Naive thymus-derived CD8-positive, alpha-beta T cell (primary cell): ENCODE results near the gene CNTNAP2. TPM values are rescaled to one million over a fixed set of nuclear protein-coding genes. Genes with fewer than 3 reads are reported as not detected.
"Not testable (repeated sequence)": the region's sequence is repeated elsewhere in the genome, so short reads cannot be mapped to it uniquely, and the experiment has no call there.

Source experiments
- ATAC-seq, 2 donors: fragments of 150-1000 bp; cut with Tn5 transposase in 1 of 2; sonication (Bioruptor Pico), chemical (Tn5 transposase) in 1 of 2; 1 replicate in 1 of 2; 2 replicates in 1 of 2; pipeline ENCODE4 v1.10.0; 2021; ENCODE audit warnings: mild to moderate bottlenecking in 2 of 2, moderate library complexity in 2 of 2
- POLR2A ChIA-PET: fragments of 350-600 bp; sonication (Branson Sonifier 250); formaldehyde crosslinking; loops from one replicate; lab custom pipeline; 2021; ENCODE audit warnings: antibody characterized with exemption; lab: Charles Lee
- DNase-seq, 10 donors: peaks; one replicate each; pipeline versions ENCODE4 v3.0.0 to v3.0.0-alpha.2; 2020 to 2022
- H3K27ac Mint-ChIP-seq, 10 donors: one replicate each; pipeline ENCODE4 v1.8.0; 2020 to 2022; ENCODE audit warnings: mild to moderate bottlenecking in 10 of 10, mixed read lengths in 10 of 10, moderate library complexity in 4 of 10, inconsistent platforms in 1 of 10
- H3K27me3 Mint-ChIP-seq, 5 donors: one replicate each; pipeline ENCODE4 v1.8.0; 2021 to 2022; ENCODE audit warnings: mixed read lengths in 5 of 5
- H3K36me3 Mint-ChIP-seq, 3 donors: one replicate each; pipeline ENCODE4 v1.8.0; 2020 to 2022; ENCODE audit warnings: mixed read lengths in 3 of 3, mild to moderate bottlenecking in 2 of 3, inconsistent platforms in 1 of 3
- H3K4me1 Mint-ChIP-seq, 4 donors: one replicate each; pipeline ENCODE4 v1.8.0; 2021 to 2022; ENCODE audit warnings: mixed read lengths in 4 of 4
- H3K4me3 Mint-ChIP-seq, 10 donors: one replicate each; pipeline ENCODE4 v1.8.0; 2020 to 2022; ENCODE audit warnings: mild to moderate bottlenecking in 10 of 10, mixed read lengths in 10 of 10, moderate library complexity in 6 of 10, inconsistent platforms in 1 of 10
- H3K9me3 Mint-ChIP-seq, 9 donors: one replicate each; pipeline ENCODE4 v1.8.0; 2020 to 2022; ENCODE audit warnings: mixed read lengths in 9 of 9, mild to moderate bottlenecking in 3 of 9, inconsistent platforms in 1 of 9, moderate library complexity in 1 of 9
- polyA plus RNA-seq, 3 donors: library from polyadenylated mRNA; unstranded; fragments of 300-500 nt; fragmentation: Illumina TruSeq; gene quantifications; one replicate each; pipeline ENCODE4 v1.2.3, GENCODE V29; 2021
- total RNA-seq, 8 experiments: library from RNA in 2 of 8; stranded (reverse) in 2 of 8; gene quantifications; one replicate each; pipeline ENCODE4 v1.2.3 and lab custom pipeline; 2021 to 2026

Gene CNTNAP2
- total and polyA plus RNA-seq, 5 experiments from 2014 or later: 0.12 to 1.5 (median 0.71) TPM; not detected in 1

GRCh38 chr7:148275359-148275890 lies 2158.8 kb downstream of the CNTNAP2 start:
- peaks cover 0 to 10% (median 0%) of the 10 kb centered on the region in 4 donors for H3K4me1 Mint-ChIP-seq
- POLR2A ChIA-PET: no interaction called here
- DNase-seq (no peak), ATAC-seq (no peak)
- no peaks in the 10 kb centered on the region for H3K36me3 Mint-ChIP-seq
- H3K27ac Mint-ChIP-seq: no peak overlapping the region
- H3K4me3 Mint-ChIP-seq: no peak overlapping the region
- H3K27me3 Mint-ChIP-seq: peaks cover 7 to 35% (median 19%) of the 10 kb centered on the region in 5 donors
- no peaks in the 10 kb centered on the region for H3K9me3 Mint-ChIP-seq

GRCh38 chr7:148276314-148277041 lies 2159.9 kb downstream of the CNTNAP2 start:
- H3K4me1 Mint-ChIP-seq: peaks cover 0 to 10% (median 0%) of the 10 kb centered on the region in 4 donors
- H3K9me3 Mint-ChIP-seq: no peaks in the 10 kb centered on the region
- ATAC-seq (no peak), DNase-seq (no peak)
- H3K27me3 Mint-ChIP-seq: peaks cover 7 to 35% (median 19%) of the 10 kb centered on the region in 5 donors
- H3K27ac Mint-ChIP-seq: no peak overlapping the region
- POLR2A ChIA-PET: no interaction called here
- H3K4me3 Mint-ChIP-seq: no peak overlapping the region
- H3K36me3 Mint-ChIP-seq: no peaks in the 10 kb centered on the region

DNA sequence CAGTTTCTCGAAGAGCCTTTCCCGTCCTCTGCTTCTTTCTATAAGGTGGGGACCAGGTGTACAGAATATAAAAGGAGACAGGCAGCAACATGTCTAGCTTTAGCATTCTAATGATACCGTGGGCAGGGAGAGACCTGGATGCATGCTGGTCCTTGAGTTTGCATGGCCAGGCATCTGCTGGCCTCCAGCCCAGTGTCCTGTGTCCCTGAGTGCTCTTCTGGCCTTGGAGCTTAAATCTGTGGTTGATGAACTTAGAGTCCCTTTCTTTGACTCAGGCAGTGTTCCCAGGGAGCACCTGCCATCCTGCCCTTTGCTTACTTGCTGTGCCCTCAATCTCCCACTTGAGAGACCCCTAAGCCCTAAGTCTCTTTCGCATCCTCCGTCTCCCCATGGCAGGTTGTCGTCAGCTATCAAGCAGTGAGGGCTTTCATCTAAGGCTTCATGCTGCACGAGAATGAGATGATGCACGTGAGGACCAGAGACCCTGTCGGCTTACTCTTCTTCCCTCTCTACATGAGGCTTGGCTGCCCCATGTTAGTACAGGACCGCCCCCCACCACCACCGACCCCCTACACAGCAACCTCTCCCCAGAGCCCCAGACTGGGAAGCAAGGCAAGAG lies 2160.6 kb downstream of the CNTNAP2 start:
- ATAC-seq: no peak
- H3K27me3 Mint-ChIP-seq: peaks cover 7 to 35% (median 19%) of the 10 kb centered on the region in 5 donors
- H3K9me3 Mint-ChIP-seq: no peaks in the 10 kb centered on the region
- H3K4me3 Mint-ChIP-seq: no peak overlapping the region
- DNase-seq: no peak
- H3K27ac Mint-ChIP-seq: no peak overlapping the region
- POLR2A ChIA-PET: no interaction called here
- peaks cover 0 to 10% (median 0%) of the 10 kb centered on the region in 4 donors for H3K4me1 Mint-ChIP-seq
- no peaks in the 10 kb centered on the region for H3K36me3 Mint-ChIP-seq

DNA sequence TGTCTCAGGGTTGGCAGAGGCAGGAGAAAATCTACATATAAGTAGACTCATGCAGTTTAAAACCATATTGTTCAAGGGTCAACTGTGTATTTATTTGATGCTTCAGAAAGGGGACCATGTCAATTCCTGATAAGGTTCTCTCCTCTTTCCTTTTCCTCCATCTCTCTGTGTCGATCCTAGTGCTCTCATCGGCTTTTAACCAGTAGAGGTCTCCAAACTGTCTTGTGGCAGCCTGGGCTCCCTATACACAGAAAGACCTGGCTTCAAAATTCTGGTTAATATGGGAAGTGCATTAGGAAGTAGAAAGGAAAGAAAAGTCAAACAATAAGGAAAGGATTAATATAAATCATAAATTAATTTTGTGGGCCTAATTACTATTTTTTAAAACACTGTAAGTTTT lies 2169.5 kb downstream of the CNTNAP2 start:
- ATAC-seq: no peak
- POLR2A ChIA-PET: no interaction called here
- no peak overlapping the region for H3K27ac Mint-ChIP-seq
- no peak for DNase-seq
- no peak overlapping the region for H3K4me3 Mint-ChIP-seq
- H3K36me3 Mint-ChIP-seq: peaks cover 0 to 16% (median 0%) of the 10 kb centered on the region in 3 donors
- peaks cover 0 to 9% (median 5%) of the 10 kb centered on the region in 5 donors for H3K27me3 Mint-ChIP-seq
- peaks cover 0 to 17% (median 2%) of the 10 kb centered on the region in 9 donors for H3K9me3 Mint-ChIP-seq
- peaks cover 0 to 2% (median 0%) of the 10 kb centered on the region in 4 donors for H3K4me1 Mint-ChIP-seq

DNA sequence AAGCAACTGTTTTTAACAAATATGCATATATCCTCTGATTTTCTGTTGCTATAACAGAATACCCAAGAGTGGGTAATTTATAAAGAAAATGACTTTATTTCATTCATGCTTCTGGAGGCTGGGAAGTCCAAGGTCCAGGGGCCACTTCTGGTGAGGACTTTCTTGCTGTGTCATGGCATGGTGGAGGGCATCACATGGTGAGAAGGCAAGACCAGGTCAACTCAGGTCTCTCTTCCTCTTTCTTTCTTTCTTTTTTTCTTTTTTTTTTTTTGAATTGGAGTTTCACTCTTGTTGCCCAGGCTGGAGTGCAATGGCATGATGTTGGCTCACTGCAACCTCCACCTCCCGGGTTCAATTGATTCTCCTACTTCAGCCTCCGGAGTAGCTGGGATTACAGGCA lies 2170.9 kb downstream of the CNTNAP2 start:
- Mint-ChIP-seq H3K27me3 (peaks cover 0 to 9% (median 7%) of the 10 kb centered on the region in 5 donors), H3K9me3 (peaks cover 0 to 17% (median 2%) of the 10 kb centered on the region in 9 donors), H3K4me3 (no peak overlapping the region), H3K36me3 (peaks cover 0 to 16% (median 0%) of the 10 kb centered on the region in 3 donors), H3K27ac (no peak overlapping the region), H3K4me1 (peaks cover 0 to 2% (median 0%) of the 10 kb centered on the region in 4 donors)
- POLR2A ChIA-PET: no interaction called here
- ATAC-seq (no peak), DNase-seq (no peak)

DNA sequence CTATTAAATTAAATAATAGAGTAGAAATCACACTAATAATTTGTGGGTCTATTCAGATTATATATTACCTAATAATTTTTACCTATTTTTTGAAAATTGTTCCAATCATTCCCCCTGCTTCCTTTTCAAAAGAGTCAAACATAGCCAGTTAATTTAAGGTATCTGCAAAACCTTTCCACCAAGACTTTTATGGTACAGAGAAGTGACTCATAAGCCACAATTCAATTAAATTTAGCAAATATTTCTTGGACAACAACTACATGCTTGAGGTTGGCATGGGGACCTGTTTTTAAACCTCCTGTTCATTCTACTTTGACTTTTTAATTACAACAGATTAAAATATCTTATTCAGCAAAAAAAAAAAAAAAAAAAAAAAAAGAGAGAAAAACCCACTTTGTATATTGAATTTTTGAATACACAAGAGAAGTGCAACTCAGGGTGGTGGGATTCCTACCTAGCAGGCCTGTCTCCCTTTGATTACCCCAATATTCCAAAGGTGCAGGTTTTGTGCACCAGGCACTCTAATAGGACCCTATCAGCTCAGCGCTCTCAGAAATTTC lies 2172.1 kb downstream of the CNTNAP2 start:
- no peak for DNase-seq
- ATAC-seq: no peak
- H3K4me1 Mint-ChIP-seq: peaks cover 0 to 2% (median 0%) of the 10 kb centered on the region in 4 donors
- peaks cover 0 to 10% (median 7%) of the 10 kb centered on the region in 5 donors for H3K27me3 Mint-ChIP-seq
- H3K9me3 Mint-ChIP-seq: peaks cover 0 to 13% (median 2%) of the 10 kb centered on the region in 9 donors
- H3K36me3 Mint-ChIP-seq: peaks cover 0 to 13% (median 0%) of the 10 kb centered on the region in 3 donors
- no peak overlapping the region for H3K27ac Mint-ChIP-seq
- POLR2A ChIA-PET: no interaction called here
- H3K4me3 Mint-ChIP-seq: no peak overlapping the region

GRCh38 chr7:148289630-148290029 lies 2173.0 kb downstream of the CNTNAP2 start:
- peaks cover 0 to 5% (median 0%) of the 10 kb centered on the region in 3 donors for H3K36me3 Mint-ChIP-seq
- no peak overlapping the region for H3K27ac Mint-ChIP-seq
- peaks cover 0 to 5% (median 1%) of the 10 kb centered on the region in 9 donors for H3K9me3 Mint-ChIP-seq
- H3K4me1 Mint-ChIP-seq: peaks cover 0 to 2% (median 0%) of the 10 kb centered on the region in 4 donors
- POLR2A ChIA-PET: no interaction called here
- no peak overlapping the region for H3K4me3 Mint-ChIP-seq
- peaks cover 0 to 10% (median 7%) of the 10 kb centered on the region in 5 donors for H3K27me3 Mint-ChIP-seq
- ATAC-seq (no peak), DNase-seq (no peak)

DNA sequence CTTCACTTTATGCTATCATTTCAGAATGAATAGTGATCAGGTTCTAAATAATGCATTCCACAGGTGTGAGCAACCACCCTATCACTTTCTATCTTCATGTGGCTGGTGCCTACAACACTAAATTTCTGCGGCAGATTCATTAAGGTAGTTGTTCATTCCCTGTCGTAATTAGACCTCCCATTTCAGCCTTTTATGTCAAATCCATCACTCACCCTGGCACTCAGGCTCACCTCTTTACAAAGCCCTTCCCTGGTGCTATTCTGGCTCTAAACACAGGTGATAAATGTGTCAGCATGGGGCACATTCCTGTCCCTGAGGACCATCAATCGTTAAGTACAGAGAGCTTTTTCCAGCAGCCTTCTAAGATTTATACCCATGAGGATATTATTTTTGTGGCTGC lies 2173.9 kb downstream of the CNTNAP2 start:
- Mint-ChIP-seq H3K4me3 (no peak overlapping the region), H3K4me1 (peaks cover 0 to 2% (median 0%) of the 10 kb centered on the region in 4 donors), H3K27me3 (peaks cover 0 to 10% (median 7%) of the 10 kb centered on the region in 5 donors), H3K27ac (no peak overlapping the region), H3K9me3 (peaks cover 0 to 5% (median 1%) of the 10 kb centered on the region in 9 donors), H3K36me3 (peaks cover 0 to 5% (median 0%) of the 10 kb centered on the region in 3 donors)
- ATAC-seq: no peak
- POLR2A ChIA-PET: no interaction called here
- DNase-seq: no peak

- Mint-ChIP-seq H3K4me1 (peaks cover 0 to 2% (median 0%) of the 10 kb centered on the region in 4 donors), H3K27me3 (peaks cover 0 to 10% (median 7%) of the 10 kb centered on the region in 5 donors), H3K4me3 (no peak overlapping the region), H3K9me3 (peaks cover 0 to 5% (median 1%) of the 10 kb centered on the region in 9 donors), H3K27ac (no peak overlapping the region), H3K36me3 (peaks cover 0 to 5% (median 0%) of the 10 kb centered on the region in 3 donors)
- POLR2A ChIA-PET: no interaction called here
- ATAC-seq (no peak), DNase-seq (no peak)
These were observed 2175.2 kb downstream of the CNTNAP2 start for GRCh38 chr7:148291799-148292198.

- H3K4me1 Mint-ChIP-seq: peaks cover 0 to 3% (median 0%) of the 10 kb centered on the region in 4 donors
- ATAC-seq: no peak
- no peak overlapping the region for H3K4me3 Mint-ChIP-seq
- POLR2A ChIA-PET: no interaction called here
- no peaks in the 10 kb centered on the region for H3K9me3 Mint-ChIP-seq
- DNase-seq: no peak
- H3K36me3 Mint-ChIP-seq: no peaks in the 10 kb centered on the region
- H3K27ac Mint-ChIP-seq: no peak overlapping the region
- H3K27me3 Mint-ChIP-seq: peaks cover 0 to 5% (median 0%) of the 10 kb centered on the region in 5 donors
These were observed 2180.5 kb downstream of the CNTNAP2 start for GRCh38 chr7:148296994-148297644.

GRCh38 chr7:148298768-148299167 lies 2182.2 kb downstream of the CNTNAP2 start:
- not testable (repeated sequence) for H3K36me3 Mint-ChIP-seq

More at GRCh38 chr7:148298768-148299167, 2182.2 kb downstream of the CNTNAP2 start:
- H3K4me3 Mint-ChIP-seq, POLR2A ChIA-PET, H3K27ac Mint-ChIP-seq, H3K27me3 Mint-ChIP-seq, ATAC-seq, H3K9me3 Mint-ChIP-seq, DNase-seq: not testable (repeated sequence)
- H3K4me1 Mint-ChIP-seq: peaks cover under 1 to 18% (median 9%) of the 10 kb centered on the region in 4 donors
